Superior temporal gyrus (tissue), 1 donor: Measurements from ENCODE around the gene PRSS57.
"Not testable (repeated sequence)": the region's sequence is repeated elsewhere in the genome, so short reads cannot be mapped to it uniquely, and the experiment has no call there.

Experiments
- DNase-seq: peaks from one replicate; pipeline ENCODE4 v3.0.0-alpha.2; 2016; ENCODE audit errors: extremely low spot score

The PRSS57 gene

GRCh38 chr19:695352-695949 is at the start of gene PRSS57:
Gene PRSS57 (minus strand): TSS chr19:695452. CDS start chr19:695430, 22 bp downstream.
- no peak for DNase-seq

DNA sequence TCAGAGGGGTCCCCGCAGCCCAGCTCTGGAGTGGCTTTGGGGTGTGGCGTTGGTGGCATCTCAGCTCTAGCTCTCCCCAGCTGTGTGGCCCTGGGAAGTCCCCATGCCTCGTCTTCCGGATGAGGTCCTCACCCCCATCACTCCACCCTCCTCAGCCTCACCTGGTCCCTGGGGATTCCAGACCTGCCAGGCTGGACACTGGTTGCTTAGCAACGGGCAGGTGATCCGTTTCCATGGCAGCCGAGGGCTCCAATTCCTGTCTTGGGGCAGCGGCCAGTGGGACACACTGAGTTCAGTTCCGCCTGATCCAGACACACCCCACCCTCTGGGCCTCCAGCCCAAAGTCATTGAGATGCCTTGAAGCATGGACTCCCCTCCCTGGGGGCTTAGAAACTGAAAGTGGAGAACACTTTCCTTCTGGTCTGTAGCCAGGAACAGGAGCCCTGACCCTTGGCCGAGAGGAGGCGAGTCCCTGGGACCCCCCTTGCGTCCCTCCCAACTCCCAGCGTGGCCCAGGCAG is 48.0 kb upstream of the PRSS57 start:
- no peak for DNase-seq

GRCh38 chr19:742540-743075 is 47.4 kb upstream of the PRSS57 start:
- no peak for DNase-seq

DNA sequence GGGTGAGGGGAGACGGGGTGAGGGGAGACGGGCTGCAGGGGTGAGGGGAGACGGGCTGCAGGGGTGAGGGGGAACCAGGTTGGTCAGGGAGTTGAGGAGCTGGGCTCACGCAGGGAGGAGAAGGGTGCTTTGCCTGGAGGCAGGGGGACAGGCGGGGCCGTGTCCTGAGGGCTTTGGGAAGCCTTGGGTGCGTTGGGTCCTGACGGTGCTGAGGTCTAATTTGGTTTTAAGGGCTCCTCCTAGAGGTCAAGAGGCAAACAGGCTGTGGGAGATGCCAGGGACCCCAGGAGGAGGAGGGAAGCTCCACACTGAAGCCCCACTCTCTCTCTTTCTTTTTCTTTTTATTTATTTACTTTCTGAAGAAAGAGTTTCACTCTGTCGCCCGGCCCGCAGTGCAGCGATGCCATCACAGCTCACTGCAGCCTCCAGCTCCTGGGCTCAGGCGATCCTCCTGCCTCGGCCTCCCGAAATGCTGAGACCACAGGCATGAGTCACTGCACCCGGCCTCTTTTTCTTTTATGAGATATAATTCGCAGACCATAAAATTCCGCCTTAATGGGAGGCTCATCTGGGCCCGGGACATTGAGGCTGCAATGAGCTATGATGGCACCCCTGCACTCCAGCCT is 46.4 kb upstream of the PRSS57 start:
- no peak for DNase-seq

DNA sequence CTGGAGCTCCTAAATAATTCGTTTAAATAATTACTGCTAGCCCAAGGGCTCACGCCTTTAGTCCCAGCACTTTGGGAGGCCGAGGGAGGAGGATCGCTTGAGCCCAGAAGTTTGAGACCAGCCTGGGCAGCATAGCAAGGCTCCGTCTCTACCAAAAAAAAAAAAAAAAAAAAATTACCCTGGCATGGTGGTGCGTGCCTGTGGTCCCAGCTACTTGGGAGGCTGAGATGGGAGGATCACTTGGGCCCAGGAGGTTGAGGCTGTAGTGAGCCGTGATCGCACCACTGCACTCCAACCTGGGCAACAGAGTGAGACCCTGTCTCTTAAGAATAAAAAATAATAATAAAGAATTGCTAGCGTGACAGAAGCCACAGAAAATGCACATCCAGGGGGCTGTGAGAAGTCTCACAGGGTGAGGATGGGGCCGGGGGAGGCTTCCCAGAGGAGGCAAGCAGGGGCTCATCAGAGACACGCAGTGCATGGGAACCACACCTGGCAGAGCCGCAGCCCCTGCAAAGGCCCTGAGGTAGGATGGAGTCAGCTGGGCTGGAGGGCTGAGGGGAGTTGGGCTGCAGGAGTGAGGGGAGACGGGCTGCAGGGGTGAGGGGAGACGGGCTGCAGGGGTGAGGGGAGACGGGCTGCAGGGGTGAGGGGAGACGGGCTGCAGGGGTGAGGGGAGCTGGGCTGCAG is 45.7 kb upstream of the PRSS57 start:
- not testable (repeated sequence) for DNase-seq

DNA sequence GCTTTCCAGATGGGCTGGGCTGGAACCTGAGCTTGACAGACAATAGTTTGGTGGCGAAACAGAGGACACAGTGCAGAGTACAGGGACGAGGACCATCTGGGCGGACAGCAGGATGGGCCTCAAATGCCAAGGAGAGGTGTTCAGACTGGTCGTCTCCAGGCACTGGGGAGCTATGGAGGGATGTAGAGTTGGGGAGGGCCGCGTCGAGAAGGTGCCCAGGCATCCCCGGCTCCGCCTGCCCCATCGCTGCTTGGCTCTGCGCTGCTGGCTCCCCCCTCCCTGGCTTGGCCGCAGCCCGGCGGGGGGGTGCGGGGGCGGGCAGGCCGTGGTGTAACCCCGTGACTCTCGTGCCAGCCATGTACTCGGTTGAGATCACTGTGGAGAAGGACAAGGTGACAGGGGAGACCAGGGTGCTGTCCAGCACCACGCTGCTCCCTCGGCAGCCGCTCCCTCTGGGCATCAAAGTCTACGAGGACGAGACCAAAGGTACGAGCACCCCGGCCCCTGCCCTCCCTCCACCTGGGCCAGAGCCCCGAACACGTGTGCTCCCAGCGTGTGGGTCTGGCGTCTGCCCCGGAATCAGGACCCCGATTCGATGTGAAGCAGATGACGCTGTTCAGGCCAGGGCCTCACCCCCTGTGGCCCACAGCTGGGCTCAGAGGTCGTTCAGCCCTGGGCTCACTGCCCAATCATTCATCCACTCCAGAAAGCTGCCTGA is 44.9 kb upstream of the PRSS57 start:
- DNase-seq, result no peak

DNA sequence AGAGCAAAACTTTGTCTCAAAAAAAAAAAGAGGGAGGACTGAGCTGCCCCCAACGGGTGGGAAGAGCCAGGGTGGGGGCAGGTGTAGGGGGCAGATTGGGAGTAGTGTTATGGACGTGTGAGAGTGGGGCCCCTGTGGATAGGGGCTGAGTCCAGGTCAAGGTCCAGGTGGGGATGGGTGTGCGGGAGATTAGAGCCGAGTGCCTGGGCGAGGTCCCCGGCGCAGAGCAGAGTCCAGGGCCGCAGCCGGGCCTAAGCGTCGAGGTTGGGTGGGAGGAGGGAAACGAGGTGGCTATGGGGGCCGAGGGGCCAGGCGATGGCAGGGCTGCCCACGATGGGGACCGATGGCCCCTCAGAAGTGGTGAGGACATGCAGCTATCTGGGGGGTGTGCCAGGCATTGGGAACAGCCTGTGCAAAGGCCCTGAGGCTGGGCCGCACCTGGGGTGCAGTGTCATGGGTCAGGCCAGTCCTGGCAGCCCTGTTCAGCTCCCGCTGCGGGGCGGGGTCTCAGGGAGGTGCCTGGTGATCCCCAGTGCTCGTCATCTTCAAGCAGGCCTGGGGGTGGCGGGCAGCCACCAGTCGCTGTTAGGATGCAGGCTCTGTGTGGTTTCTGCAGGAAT is 43.4 kb upstream of the PRSS57 start:
- DNase-seq, result no peak

GRCh38 chr19:737591-738093 is 42.4 kb upstream of the PRSS57 start:
- no peak for DNase-seq

DNA sequence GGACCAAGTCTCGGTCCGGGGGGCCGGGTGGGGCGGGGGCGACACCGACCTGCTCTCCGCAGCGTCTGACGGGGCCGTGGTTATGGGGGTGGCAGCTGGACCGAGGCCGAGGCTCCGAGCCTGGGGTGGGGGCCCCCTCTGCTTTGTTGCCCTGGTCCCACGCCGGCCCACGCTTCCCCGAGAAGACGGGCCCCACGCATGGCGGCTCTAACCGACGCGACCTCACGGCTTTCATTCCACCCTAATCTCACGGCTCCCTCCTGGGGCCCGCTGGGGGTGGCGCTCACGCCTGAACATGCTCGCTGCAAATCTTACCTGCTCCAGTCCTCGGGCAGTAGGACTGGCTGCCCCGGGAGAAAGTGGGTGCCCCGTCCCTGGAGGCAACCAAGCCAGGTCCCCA is 40.9 kb upstream of the PRSS57 start:
- no peak for DNase-seq

DNA sequence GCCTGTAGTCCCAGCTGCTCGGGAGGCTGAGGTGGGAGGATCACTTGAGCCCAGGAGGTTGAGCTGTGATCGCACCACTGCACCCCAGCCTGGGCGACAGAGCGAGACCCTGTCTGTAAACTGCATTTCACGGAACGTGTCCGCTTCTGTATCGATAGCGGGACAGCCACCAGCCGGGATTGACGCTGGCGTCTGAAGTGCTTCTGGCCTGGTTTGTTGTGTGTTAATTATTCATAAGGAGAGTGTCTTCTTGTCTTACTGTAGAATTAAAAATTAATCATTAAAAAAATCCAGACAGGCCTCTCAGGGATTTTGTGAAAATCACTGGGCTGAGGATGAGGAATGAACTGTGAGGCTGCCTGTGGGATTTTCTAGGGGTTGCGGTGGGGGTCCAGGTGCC is 39.5 kb upstream of the PRSS57 start:
- no peak for DNase-seq

GRCh38 chr19:732148-733069 is 37.2 kb upstream of the PRSS57 start:
- no peak for DNase-seq

- DNase-seq, result no peak
Measured at GRCh38 chr19:731000-731399, 35.7 kb upstream of the PRSS57 start.

- DNase-seq, result no peak
Measured at GRCh38 chr19:729965-730668, 34.9 kb upstream of the PRSS57 start.

GRCh38 chr19:729564-729963 is 34.3 kb upstream of the PRSS57 start:
- DNase-seq, result not testable (repeated sequence)

- DNase-seq, result no peak
Measured at GRCh38 chr19:728011-728410, 32.8 kb upstream of the PRSS57 start.

- no peak for DNase-seq
Measured at GRCh38 chr19:726993-727956, 32.0 kb upstream of the PRSS57 start.

- no peak for DNase-seq
Measured at GRCh38 chr19:725461-726089, 30.3 kb upstream of the PRSS57 start.

- no peak for DNase-seq
Measured at GRCh38 chr19:723714-724113, 28.5 kb upstream of the PRSS57 start.
